ENCODE results near the gene PIGC.

Gene PIGC

GRCh38 chr1:172427191-172427590 is 16.7 kb downstream of the PIGC start:
- no peak for DNase-seq

GRCh38 chr1:172425339-172425738 is 18.5 kb downstream of the PIGC start:
- DNase-seq: no peak

GRCh38 chr1:172423336-172423735 is 20.5 kb downstream of the PIGC start:
- DNase-seq: no peak

- no peak for DNase-seq
Measured at GRCh38 chr1:172421974-172422604, 21.8 kb downstream of the PIGC start.

- no peak for DNase-seq
Measured at GRCh38 chr1:172420385-172420784, 23.5 kb downstream of the PIGC start, which contains the start of gene C1orf105. Gene C1orf105 (plus strand): TSS chr1:172420685. CDS start chr1:172420886, 201 bp downstream.

GRCh38 chr1:172417557-172417956 is 26.3 kb downstream of the PIGC start:
- no peak for DNase-seq

- no peak for DNase-seq
Measured at GRCh38 chr1:172416496-172417035, 27.3 kb downstream of the PIGC start.

GRCh38 chr1:172414331-172414730 is 29.5 kb downstream of the PIGC start:
- peak; percentile 69 for DNase-seq

GRCh38 chr1:172411791-172412338 is 32.0 kb downstream of the PIGC start:
- DNase-seq: no peak

- no peak for DNase-seq
Measured at GRCh38 chr1:172410027-172410426, 33.8 kb downstream of the PIGC start.

GRCh38 chr1:172408958-172409357 is 34.9 kb downstream of the PIGC start:
- DNase-seq: peak; percentile 50

GRCh38 chr1:172406968-172407367 is 36.9 kb downstream of the PIGC start:
- no peak for DNase-seq

- DNase-seq: no peak
Measured at GRCh38 chr1:172405912-172406311, 38.0 kb downstream of the PIGC start.

GRCh38 chr1:172404121-172404520 is 39.7 kb downstream of the PIGC start:
- peak; percentile 73 for DNase-seq

GRCh38 chr1:172402878-172403569 is 40.8 kb downstream of the PIGC start:
- DNase-seq: no peak

GRCh38 chr1:172401892-172402291 is 42.0 kb downstream of the PIGC start:
- no peak for DNase-seq

GRCh38 chr1:172401477-172401876 is 42.4 kb downstream of the PIGC start:
- no peak for DNase-seq

GRCh38 chr1:172400722-172401105 is 43.2 kb downstream of the PIGC start:
- no peak for DNase-seq

GRCh38 chr1:172399756-172400721 is 43.8 kb downstream of the PIGC start:
- DNase-seq: no peak

- peak; percentile 98 for DNase-seq
Measured at GRCh38 chr1:172398970-172399755, 44.7 kb downstream of the PIGC start.

GRCh38 chr1:172398193-172398592 is 45.7 kb downstream of the PIGC start:
- DNase-seq: no peak

- DNase-seq: no peak
Measured at GRCh38 chr1:172397633-172398032, 46.2 kb downstream of the PIGC start.

Measured in fibroblast of skin of right quadriceps (primary cell).